HepG2 (cell line): Measurements from ENCODE around the gene CNOT10. TPM values are rescaled to one million over a fixed set of nuclear protein-coding genes. Genes with fewer than 3 reads are reported as not detected.

ENCODE experiments used
- ATAC-seq: fragments of 200-7000 bp; cut with Tn5 transposase; 3 replicates; pipeline ENCODE4 v1.9.1; 2020; ENCODE audit warnings: mild to moderate bottlenecking, moderate library complexity
- BruUV-seq: library from RNA; stranded (reverse); fragments of 400-500 nt; replicated peaks from 2 replicates; lab custom pipeline; 2021; lab: Mats Ljungman, UMichigan
- CTCF ChIA-PET: fragments of 300-600 bp; formaldehyde crosslinking; extraction: SDS; loops from one replicate; lab custom pipeline; 2021; ENCODE audit warnings: low total read pairs, inconsistent platforms, low intra/inter-chr PET ratio; lab: Yijun Ruan, JAX
- POLR2A ChIA-PET: fragments of 350-600 bp; sonication (Branson Sonifier 250); formaldehyde crosslinking; loops from one replicate; lab custom pipeline; 2020; ENCODE audit warnings: antibody characterized with exemption, inconsistent platforms; lab: Yijun Ruan, JAX
- DNase-seq: peaks from one replicate; pipeline ENCODE4 v3.0.0-alpha.2; 2015; ENCODE audit warnings: low spot score
- FAIRE-seq: peaks from 3 replicates; lab custom pipeline; 2011; peaks lifted over from hg19 to GRCh38; lab: Jason Lieb, UNC
- H2AFZ ChIP-seq: one replicate; pipeline ENCODE4 v1.6.1; 2011; ENCODE audit warnings: low read length, inconsistent platforms
- H3K27ac ChIP-seq: fragments of 300-600 bp; 3 replicates; pipeline ENCODE4 v1.8.0; 2011; ENCODE audit warnings: mixed run types, mild to moderate bottlenecking, mixed read lengths, low read length, inconsistent platforms; ENCODE audit not compliant: insufficient read depth; ENCODE audit errors: extremely low read length
- H3K27me3 ChIP-seq, 2 experiments: fragments of 200-600 bp in 1 of 2; 2 replicates in 1 of 2; 3 replicates in 1 of 2; pipeline versions ENCODE4 v1.6.0 to v1.8.0; 2011; ENCODE audit warnings: low read length in 2 of 2, mild to moderate bottlenecking in 2 of 2, moderate library complexity in 2 of 2, inconsistent platforms in 1 of 2; ENCODE audit not compliant: insufficient read depth in 2 of 2, control insufficient read depth in 1 of 2
- H3K36me3 ChIP-seq, 2 experiments: fragments of 200-600 bp in 1 of 2; replicated peaks in 1 of 2; 2 replicates in 1 of 2; 3 replicates in 1 of 2; pipeline versions ENCODE4 v1.5.1 to v1.8.0; 2011; ENCODE audit warnings: low read length in 2 of 2, inconsistent platforms in 1 of 2; ENCODE audit not compliant: insufficient read depth in 2 of 2, control insufficient read depth in 1 of 2
- H3K4me1 ChIP-seq: 2 replicates; pipeline ENCODE4 v1.5.1; 2012; ENCODE audit warnings: low read length, inconsistent platforms; ENCODE audit not compliant: insufficient read depth
- H3K4me2 ChIP-seq: 2 replicates; pipeline ENCODE4 v1.6.0; 2011; ENCODE audit warnings: low read depth, low read length, inconsistent platforms
- H3K4me3 ChIP-seq, 3 experiments: fragments of 200-600 bp in 1 of 3; sonication (generic), shearing (Covaris generic) in 1 of 3; replicated peaks in 1 of 3; 2 replicates each; pipeline ENCODE4 v1.5.1; 2011 to 2016; ENCODE audit warnings: low read length in 3 of 3, inconsistent platforms in 2 of 3, low read depth in 2 of 3, mild to moderate bottlenecking in 2 of 3, control low read depth in 1 of 3, mixed read lengths in 1 of 3; ENCODE audit not compliant: insufficient read depth in 1 of 3
- H3K79me2 ChIP-seq: one replicate; pipeline ENCODE4 v1.6.1; 2011; ENCODE audit warnings: low read length, inconsistent platforms; ENCODE audit not compliant: insufficient read depth
- H3K9ac ChIP-seq: 2 replicates; pipeline ENCODE4 v1.6.0; 2011; ENCODE audit warnings: mild to moderate bottlenecking, low read depth, low read length, inconsistent platforms; ENCODE audit not compliant: insufficient read depth
- H3K9me3 ChIP-seq: 2 replicates; pipeline ENCODE4 v1.5.1; 2012; ENCODE audit warnings: mild to moderate bottlenecking, low read length
- H4K20me1 ChIP-seq: 2 replicates; pipeline ENCODE4 v1.6.0; 2011; ENCODE audit warnings: inconsistent platforms, mild to moderate bottlenecking, low read length, moderate library complexity; ENCODE audit not compliant: insufficient read depth
- BHLHE40 ChIP-seq: IDR thresholded peaks from 2 replicates; pipeline ENCODE4 v1.6.1; 2011; ENCODE audit warnings: low read length, improper control_type of control experiment
- FOXM1 ChIP-seq: sonication (generic); formaldehyde crosslinking; IDR thresholded peaks from 2 replicates; pipeline ENCODE4 v1.5.0; 2020; ENCODE audit warnings: missing genetic modification reagents
- GFI1 ChIP-seq: sonication (generic); formaldehyde crosslinking; IDR thresholded peaks from 2 replicates; pipeline ENCODE4 v1.5.0; 2020; ENCODE audit warnings: missing genetic modification reagents, mild to moderate bottlenecking, borderline replicate concordance
- MAFF ChIP-seq: IDR thresholded peaks from 2 replicates; pipeline ENCODE4 v1.6.1; 2011; ENCODE audit warnings: low read depth, low read length, improper control_type of control experiment
- PREB ChIP-seq: sonication (generic); formaldehyde crosslinking; IDR thresholded peaks from 2 replicates; pipeline ENCODE4 v1.4.0; 2020; ENCODE audit warnings: missing genetic modification reagents
- U2AF1 ChIP-seq: fragments of 200-400 bp; formaldehyde crosslinking; optimal IDR thresholded peaks from 2 replicates; pipeline ENCODE3; 2017; ENCODE audit warnings: mild to moderate bottlenecking, low read depth, low read length
- ZBTB26 ChIP-seq: IDR thresholded peaks from 2 replicates; pipeline ENCODE4 v1.6.1; 2016; ENCODE audit warnings: missing compliant biosample characterization, missing genetic modification reagents, borderline replicate concordance
- ZBTB7A ChIP-seq: sonication (generic); formaldehyde crosslinking; IDR thresholded peaks from 2 replicates; pipeline ENCODE4 v1.8.0; 2022; ENCODE audit warnings: mild to moderate bottlenecking, missing genetic modification reagents
- ZC3H4 ChIP-seq: sonication (generic); formaldehyde crosslinking; IDR thresholded peaks from 2 replicates; pipeline ENCODE4 v1.4.0; 2020; ENCODE audit warnings: missing genetic modification reagents, borderline replicate concordance
- ZNF280B ChIP-seq: sonication (generic); formaldehyde crosslinking; IDR thresholded peaks from 2 replicates; pipeline ENCODE4 v1.5.0; 2020; ENCODE audit warnings: missing genetic modification reagents, mild to moderate bottlenecking, borderline replicate concordance
- ZNF512B ChIP-seq: sonication (generic); formaldehyde crosslinking; IDR thresholded peaks from 2 replicates; pipeline ENCODE4 v1.5.1; 2020; ENCODE audit warnings: missing genetic modification reagents, mild to moderate bottlenecking, borderline replicate concordance
- ZNF530 ChIP-seq: sonication (generic); formaldehyde crosslinking; IDR thresholded peaks from 2 replicates; pipeline ENCODE4 v1.5.0; 2020; ENCODE audit warnings: low read depth, mild to moderate bottlenecking, missing genetic modification reagents
- ZNF574 ChIP-seq: sonication (generic); formaldehyde crosslinking; IDR thresholded peaks from 2 replicates; pipeline ENCODE4 v1.4.0; 2020; ENCODE audit warnings: missing genetic modification reagents
- WGBS: methylation state at CpG from one replicate; pipeline ENCODE4 v1.1.6; 2017; ENCODE audit warnings: low lambda C conversion rate; 5-methylcytosine and 5-hydroxymethylcytosine counted together
- in situ Hi-C: cut with HindIII; loops from 2 replicates; pipeline ENCODE4 v1.10.0; 2017; ENCODE audit warnings: low pct_unique_long_range_greater_than_20kb; ENCODE audit not compliant: extremely low pct_ligation_motif_present
- intact Hi-C: fragments of 100-400 bp; cut with micrococcal nuclease; formaldehyde crosslinking; loops from one replicate; pipeline ENCODE4 v1.10.0; 2022; ENCODE audit not compliant: unreplicated experiment
- polyA plus RNA-seq, 8 experiments: library from polyadenylated mRNA; depleted of rRNA in 3 of 8; stranded (reverse) in 7 of 8; unstranded in 1 of 8; fragments of >200 nt; fragmentation: Illumina TruSeq in 4 of 8; extraction: Trizol in 4 of 8; gene quantifications; 2 replicates each; pipeline versions ENCODE4 v1.2.1 to v1.2.3, GENCODE V29; 2011 to 2016; ENCODE audit warnings: low read depth in 4 of 8, missing spikeins in 1 of 8, mixed read lengths in 1 of 8; ENCODE audit not compliant: insufficient read depth in 1 of 8
- total RNA-seq, 5 experiments: library from RNA; depleted of rRNA; stranded (reverse); fragments of >200 nt; fragmentation: Illumina TruSeq; extraction: Trizol; gene quantifications; 2 replicates each; pipeline ENCODE4 v1.2.3, GENCODE V29; 2016; ENCODE audit warnings: low read depth in 1 of 5

CNOT10 gene
- total and polyA plus RNA-seq, 2 of the 13 experiments (the other 11 are each of a cell fraction or from before 2014, with no cell fraction given): 21.2 to 34.1 TPM

GRCh38 chr3:32780071-32780734, 95.2 kb downstream of the CNOT10 start:
- DNase-seq: peak; percentile 79
- intact Hi-C loops: loop anchor here (1.0 to 2.0 kb wide), 2 partner anchors 47 to 123 kb away; no protein-coding TSS in a partner anchor
- Histone ChIP-seq H2AFZ (no peak overlapping the region), H3K9me3 (no peaks in the 10 kb centered on the region), H3K36me3 (no peaks in the 10 kb centered on the region), H3K79me2 (peaks cover 15% of the 10 kb centered on the region), H3K9ac (peak overlapping the region; percentile 81), H3K4me3 (peak overlapping the region; percentile 68 to 81 (median 71)), H4K20me1 (no peaks in the 10 kb centered on the region), H3K27ac (peak overlapping the region; percentile 85), H3K4me1 (peaks cover 43% of the 10 kb centered on the region), H3K4me2 (peak overlapping the region; percentile 84), H3K27me3 (no peaks in the 10 kb centered on the region; a peak in 1 of 5 replicates)
- in situ Hi-C loops: loop anchor here (5.0 kb wide), 2 partner anchors 37 to 43 kb away; partner anchors contain the start of gene TRIM71
- ChIA-PET CTCF (no interaction called here), POLR2A (interaction anchor here (0.9 to 7.4 kb wide), 6 partner anchors 13 to 123 kb away, joined by 3 to 57 read pairs (median 4); no protein-coding TSS in a partner anchor)
- WGBS: 4% methylated on average over 7 of the region's 10 CpGs
- peak; percentile 24 for ATAC-seq
- FAIRE-seq: peak; percentile 73
- BruUV-seq: TSS peak; percentile 93
- no peak for TF ChIP-seq BHLHE40
- TF ChIP-seq U2AF1: no peak
- TF ChIP-seq GFI1 (CRISPR knock-in tag): 0 out of 2 replicates have a peak, but pooled peaks have one; percentile 17
- TF ChIP-seq MAFF: 0 out of 2 replicates have a peak, but pooled peaks have one; percentile 20
- 0 out of 2 replicates have a peak, but pooled peaks have one; percentile 4 for TF ChIP-seq ZNF574 (CRISPR knock-in tag)
- no peak for TF ChIP-seq ZNF512B (CRISPR knock-in tag)
- TF ChIP-seq ZBTB7A: no peak
- TF ChIP-seq ZC3H4 (CRISPR knock-in tag): no peak; the same call in 1 of the 2 replicates
- TF ChIP-seq PREB (CRISPR knock-in tag): no peak
- no peak for TF ChIP-seq ZNF280B
- TF ChIP-seq FOXM1 (CRISPR knock-in tag): no peak
- TF ChIP-seq ZNF530 (CRISPR knock-in tag): 0 out of 2 replicates have a peak, but pooled peaks have one; percentile 34
- TF ChIP-seq ZBTB26 (CRISPR knock-in tag): no peak
